BJ (cell line): ENCODE results near the gene SYCP1. TPM values are rescaled to one million over a fixed set of nuclear protein-coding genes. Genes with fewer than 3 reads are reported as not detected.

Experiments used
- CTCF ChIA-PET: fragments of 350-600 bp; formaldehyde crosslinking; extraction: SDS; loops from one replicate; lab custom pipeline; 2021; ENCODE audit warnings: antibody characterized with exemption, inconsistent platforms; lab: Yijun Ruan, JAX
- POLR2A ChIA-PET: fragments of 300-600 bp; sonication (Branson Sonifier 250); formaldehyde crosslinking; extraction: SDS; loops from one replicate; lab custom pipeline; 2021; ENCODE audit warnings: antibody characterized with exemption; lab: Charles Lee
- DNase-seq: peaks from one replicate; pipeline ENCODE4 v3.0.0-alpha.2; 2011; ENCODE audit warnings: low read depth
- H3K27me3 ChIP-seq: 2 replicates; pipeline ENCODE4 v1.6.0; 2011; ENCODE audit warnings: low read length; ENCODE audit not compliant: control insufficient read depth, insufficient read depth
- H3K36me3 ChIP-seq: 2 replicates; pipeline ENCODE4 v1.5.1; 2011; ENCODE audit warnings: low read length; ENCODE audit not compliant: control insufficient read depth, insufficient read depth
- H3K4me3 ChIP-seq: 2 replicates; pipeline ENCODE4 v1.5.1; 2011; ENCODE audit warnings: low read depth, mild to moderate bottlenecking, control low read depth, low read length
- CTCF ChIP-seq: IDR thresholded peaks from 2 replicates; pipeline ENCODE4 v1.5.1; 2011; ENCODE audit warnings: low read depth, mild to moderate bottlenecking, control low read depth, inconsistent platforms, low read length, moderate library complexity; ENCODE audit not compliant: insufficient read depth
- polyA plus RNA-seq: library from polyadenylated mRNA; depleted of rRNA; stranded (reverse); fragments of >200 nt; gene quantifications from 2 replicates; pipeline ENCODE4 v1.2.3, GENCODE V29; 2011; rRNA removed

SYCP1 gene
- polyA plus RNA-seq, 1 experiment, result not detected

- no peak for DNase-seq
- no peaks in the 10 kb centered on the region for H3K36me3 ChIP-seq
- H3K27me3 ChIP-seq, result no peaks in the 10 kb centered on the region; the same call in 1 of the 2 replicates
- ChIA-PET CTCF (interaction anchor here (0.8 to 3.0 kb wide), 3 partner anchors 15 to 559 kb away, joined by 3 to 14 read pairs (median 3); no protein-coding TSS in a partner anchor), POLR2A (no interaction called here)
- no peak overlapping the region for H3K4me3 ChIP-seq
- no peak for TF ChIP-seq CTCF
Measured at GRCh38 chr1:115036814-115037507, 182.3 kb downstream of the SYCP1 start.

- Histone ChIP-seq H3K36me3 (no peaks in the 10 kb centered on the region), H3K27me3 (no peaks in the 10 kb centered on the region; the same call in 1 of the 2 replicates), H3K4me3 (no peak overlapping the region)
- ChIA-PET POLR2A (no interaction called here), CTCF (interaction anchor here (0.5 to 4.2 kb wide), 3 partner anchors 11 to 78 kb away, joined by 3 to 30 read pairs (median 4); no protein-coding TSS in a partner anchor)
- no peak for TF ChIP-seq CTCF
- no peak for DNase-seq
Measured at GRCh38 chr1:115040501-115040900, 185.8 kb downstream of the SYCP1 start.

GRCh38 chr1:115041654-115042053, 187.0 kb downstream of the SYCP1 start:
- ChIA-PET POLR2A (no interaction called here), CTCF (interaction anchor here (0.6 to 4.2 kb wide), 6 partner anchors 10 to 77 kb away, joined by 3 to 30 read pairs (median 4); no protein-coding TSS in a partner anchor)
- TF ChIP-seq CTCF, result peak; percentile 23; the same call in 1 of the 2 replicates
- Histone ChIP-seq H3K36me3 (no peaks in the 10 kb centered on the region), H3K27me3 (no peaks in the 10 kb centered on the region; the same call in 1 of the 2 replicates), H3K4me3 (no peak overlapping the region)
- DNase-seq, result no peak

Other genes with a start within 250 kb of the SYCP1 start
- gene DENND2C, start 184.8 kb upstream of the SYCP1 start, polyA plus RNA-seq, result 0.45 and 0.87 TPM in 2 replicates
- gene AMPD1, start 159.3 kb upstream of the SYCP1 start, polyA plus RNA-seq, result not detected in 2 replicates
- gene NRAS, start 138.1 kb upstream of the SYCP1 start, polyA plus RNA-seq, result 19.1 and 38.3 TPM in 2 replicates
- gene CSDE1, start 96.9 kb upstream of the SYCP1 start, polyA plus RNA-seq, result 188 and 286 TPM in 2 replicates
- gene SIKE1, start 74.2 kb upstream of the SYCP1 start, polyA plus RNA-seq, result 26.4 and 32.9 TPM in 2 replicates
- gene TSHB, start 175.0 kb downstream of the SYCP1 start, polyA plus RNA-seq, result not detected in 2 replicates
- gene TSPAN2, start 234.6 kb downstream of the SYCP1 start, polyA plus RNA-seq, result 3.9 and 5.4 TPM in 2 replicates